GM12872 (cell line): ENCODE data around the gene KIF21A.

Source experiments
- CTCF ChIP-seq: IDR thresholded peaks from 3 replicates; pipeline ENCODE4 v1.5.1; 2011; ENCODE audit warnings: low read depth, mild to moderate bottlenecking, low read length, moderate library complexity; ENCODE audit not compliant: insufficient read depth

Gene KIF21A

GRCh38 chr12:39441963-39442830 is 723 bp downstream of the KIF21A start:
- TF ChIP-seq CTCF: no peak

- TF ChIP-seq CTCF: no peak
Measured at GRCh38 chr12:39441189-39441962, 1.5 kb downstream of the KIF21A start.

- TF ChIP-seq CTCF: no peak
Measured at GRCh38 chr12:39440781-39441180, 2.1 kb downstream of the KIF21A start.

DNA sequence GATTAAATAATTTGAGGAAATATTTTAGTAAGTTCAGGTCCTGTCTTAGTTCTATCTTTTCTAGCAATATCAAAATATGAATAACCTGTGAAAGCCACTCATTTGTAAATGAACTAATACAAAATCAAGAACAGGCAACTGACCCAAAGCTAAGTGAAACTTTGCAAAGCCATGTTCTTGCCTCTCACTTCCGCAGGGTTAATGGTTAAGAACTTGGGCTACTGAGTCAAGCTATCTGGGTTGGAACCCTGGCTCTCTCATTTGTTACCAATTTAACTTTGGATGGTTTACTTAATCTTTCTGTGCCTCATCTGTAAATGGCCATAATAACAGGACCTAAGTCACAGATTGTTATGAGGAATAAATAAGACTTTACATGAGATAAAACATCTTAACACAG is 2.8 kb downstream of the KIF21A start:
- no peak for TF ChIP-seq CTCF

- TF ChIP-seq CTCF: no peak
Measured at GRCh38 chr12:39435531-39435930, 7.4 kb downstream of the KIF21A start.

DNA sequence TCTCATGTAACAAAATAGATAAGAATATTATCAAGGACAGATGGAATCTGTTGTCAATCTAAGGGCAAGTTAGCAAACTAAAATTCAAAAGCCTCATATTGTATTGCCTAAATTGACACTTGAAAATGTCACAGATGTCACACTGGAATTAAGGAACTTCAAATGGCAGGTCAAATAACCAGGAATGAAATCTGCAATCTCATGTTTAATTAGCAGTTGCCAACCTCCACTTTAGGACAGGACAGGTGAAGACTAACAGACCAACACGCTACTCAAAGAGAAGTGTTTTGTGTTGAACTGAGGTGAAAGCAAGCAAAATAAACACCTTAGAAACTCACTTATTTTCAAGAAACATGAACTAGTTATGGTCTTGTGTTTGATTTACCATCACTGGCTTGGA is 11.1 kb downstream of the KIF21A start:
- TF ChIP-seq CTCF: no peak

DNA sequence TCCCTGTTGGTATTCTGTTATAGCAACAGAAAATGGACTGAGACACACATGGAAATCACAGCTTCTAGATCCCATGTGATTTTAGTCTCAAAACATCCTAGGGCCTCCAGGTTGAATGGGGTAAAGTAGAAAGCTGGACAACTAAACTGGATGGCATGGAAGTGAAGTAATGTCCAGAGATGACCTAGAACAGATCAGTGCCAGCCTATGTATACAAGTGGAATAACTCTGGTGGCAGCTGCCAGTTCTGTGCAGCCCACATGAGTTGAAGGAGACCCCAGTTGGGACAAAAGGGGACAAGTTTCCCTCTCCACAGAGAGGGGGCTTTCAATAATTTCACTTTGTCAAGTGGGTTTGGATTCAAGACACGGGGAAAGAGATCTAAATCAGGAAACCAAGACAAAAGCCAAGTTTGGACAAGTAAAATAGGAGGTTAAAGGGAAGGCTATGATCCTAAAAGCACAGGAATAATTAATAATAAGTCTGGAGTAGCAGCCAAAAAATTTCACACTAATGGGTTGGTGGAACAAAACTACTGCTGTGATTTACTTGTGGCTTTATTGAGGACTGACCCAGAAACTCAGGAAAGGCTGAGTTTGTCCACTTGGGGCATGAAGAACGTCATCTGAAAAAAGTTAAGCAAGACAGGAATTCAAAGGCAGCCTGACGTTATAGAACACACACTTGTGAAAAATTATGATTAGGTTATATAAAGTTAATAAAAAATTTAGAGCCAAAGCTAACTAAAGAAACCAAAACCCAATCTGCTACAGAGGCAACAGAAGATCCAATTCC is 11.7 kb downstream of the KIF21A start:
- no peak for TF ChIP-seq CTCF
